Naive B cell (primary cell): Measurements from ENCODE around the gene MAT2A. TPM values are rescaled to one million over a fixed set of nuclear protein-coding genes. Genes with fewer than 3 reads are reported as not detected.

Source experiments
- ATAC-seq, 2 donors: fragments of 150-1000 bp; cut with Tn5 transposase; 2 replicates each; pipeline ENCODE4 v1.10.0; 2021; ENCODE audit warnings: low read depth in 2 of 2, mild to moderate bottlenecking in 2 of 2, moderate library complexity in 2 of 2
- DNase-seq: peaks from one replicate; pipeline ENCODE4 v3.0.0; 2022
- H3K27ac Mint-ChIP-seq, 6 donors: one replicate each; pipeline ENCODE4 v1.8.0; 2020 to 2022; ENCODE audit warnings: mild to moderate bottlenecking in 6 of 6, mixed read lengths in 6 of 6, moderate library complexity in 5 of 6, inconsistent platforms in 2 of 6
- H3K27me3 Mint-ChIP-seq, 3 donors: one replicate each; pipeline ENCODE4 v1.8.0; 2021 to 2022; ENCODE audit warnings: mixed read lengths in 3 of 3, mild to moderate bottlenecking in 1 of 3
- H3K36me3 Mint-ChIP-seq, 2 donors: one replicate each; pipeline ENCODE4 v1.8.0; 2020 to 2022; ENCODE audit warnings: mixed read lengths in 2 of 2, inconsistent platforms in 1 of 2, mild to moderate bottlenecking in 1 of 2
- H3K4me1 Mint-ChIP-seq, 3 donors: one replicate each; pipeline ENCODE4 v1.8.0; 2020 to 2022; ENCODE audit warnings: mixed read lengths in 3 of 3, inconsistent platforms in 1 of 3, mild to moderate bottlenecking in 1 of 3, moderate library complexity in 1 of 3
- H3K4me3 Mint-ChIP-seq, 8 donors: one replicate each; pipeline ENCODE4 v1.8.0; 2020 to 2022; ENCODE audit warnings: mild to moderate bottlenecking in 8 of 8, mixed read lengths in 8 of 8, moderate library complexity in 8 of 8, inconsistent platforms in 2 of 8
- H3K9me3 Mint-ChIP-seq, 7 donors: one replicate each; pipeline ENCODE4 v1.8.0; 2020 to 2022; ENCODE audit warnings: mixed read lengths in 7 of 7, mild to moderate bottlenecking in 5 of 7, inconsistent platforms in 2 of 7, moderate library complexity in 1 of 7
- polyA plus RNA-seq, 6 donors: library from polyadenylated mRNA; unstranded; fragments of 300-500 nt; fragmentation: Illumina TruSeq; gene quantifications; one replicate each; pipeline ENCODE4 v1.2.3, GENCODE V29; 2021; ENCODE audit warnings: low read depth in 6 of 6

The MAT2A gene
- polyA plus RNA-seq, 6 donors from 2014 or later: 78.7 to 99.4 (median 93.4) TPM

GRCh38 chr2:85545780-85546240 is 6.8 kb downstream of the MAT2A start:
- H3K9me3 Mint-ChIP-seq: no peaks in the 10 kb centered on the region
- ATAC-seq (no peak), DNase-seq (no peak)
- H3K27me3 Mint-ChIP-seq: no peaks in the 10 kb centered on the region
- peaks cover 6 to 15% (median 12%) of the 10 kb centered on the region in 3 donors for H3K4me1 Mint-ChIP-seq
- peaks cover 14 to 15% of the 10 kb centered on the region in 2 donors for H3K36me3 Mint-ChIP-seq
- no peak overlapping the region for H3K27ac Mint-ChIP-seq
- H3K4me3 Mint-ChIP-seq: no peak overlapping the region

- Mint-ChIP-seq H3K4me1 (peaks cover 15 to 20% (median 16%) of the 10 kb centered on the region in 3 donors), H3K9me3 (no peaks in the 10 kb centered on the region), H3K4me3 (no peak overlapping the region), H3K27ac (peak overlapping the region in 4 of 6 donors; percentile 47 to 94 (median 56)), H3K27me3 (no peaks in the 10 kb centered on the region), H3K36me3 (peaks cover 11 to 15% of the 10 kb centered on the region in 2 donors)
- DNase-seq (no peak), ATAC-seq (no peak)
These were observed 8.3 kb downstream of the MAT2A start for GRCh38 chr2:85547089-85547858.

DNA sequence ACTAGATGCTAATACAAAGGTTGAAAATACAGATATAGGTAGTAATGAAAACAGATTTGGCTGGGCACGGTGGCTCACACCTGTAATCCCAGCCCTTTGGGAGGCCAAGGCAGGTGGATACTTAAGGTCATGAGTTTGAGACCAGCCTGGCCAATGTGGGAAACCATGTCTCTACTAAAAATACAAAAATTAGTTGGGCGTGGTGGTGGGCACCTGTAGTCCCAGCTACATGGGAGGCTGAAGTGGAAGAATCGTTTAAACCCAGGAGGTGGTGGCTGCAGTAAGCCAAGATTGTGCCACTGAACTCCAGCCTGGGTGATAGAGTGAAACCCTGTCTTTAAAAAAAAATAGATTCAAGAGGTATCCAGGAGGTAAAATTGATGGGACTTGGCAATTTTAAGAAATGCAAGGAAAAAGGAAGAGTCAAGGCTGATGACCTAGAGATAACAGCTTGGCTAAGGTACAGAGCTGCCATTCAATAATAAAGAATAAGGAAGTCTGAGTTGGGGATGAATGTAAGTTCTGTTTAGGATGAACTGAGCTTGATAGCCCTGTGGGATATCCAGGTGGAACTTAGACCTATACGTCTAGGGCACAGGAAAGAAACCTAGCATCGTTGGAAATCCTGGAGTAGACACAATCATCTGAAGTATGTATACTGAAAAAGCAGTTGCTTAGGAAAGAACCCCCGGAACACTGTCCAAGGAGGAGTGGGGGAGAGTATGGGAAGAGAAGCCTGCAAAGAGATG is 9.1 kb downstream of the MAT2A start:
- no peak for ATAC-seq
- Mint-ChIP-seq H3K27me3 (no peaks in the 10 kb centered on the region), H3K4me3 (no peak overlapping the region), H3K4me1 (peaks cover 11 to 16% (median 14%) of the 10 kb centered on the region in 3 donors), H3K9me3 (no peaks in the 10 kb centered on the region), H3K27ac (peak overlapping the region in 4 of 6 donors; percentile 37 to 62 (median 49)), H3K36me3 (peaks cover 3 to 9% of the 10 kb centered on the region in 2 donors)
- no peak for DNase-seq

GRCh38 chr2:85548608-85548900 is 9.6 kb downstream of the MAT2A start:
- H3K27ac Mint-ChIP-seq: no peak overlapping the region

DNA sequence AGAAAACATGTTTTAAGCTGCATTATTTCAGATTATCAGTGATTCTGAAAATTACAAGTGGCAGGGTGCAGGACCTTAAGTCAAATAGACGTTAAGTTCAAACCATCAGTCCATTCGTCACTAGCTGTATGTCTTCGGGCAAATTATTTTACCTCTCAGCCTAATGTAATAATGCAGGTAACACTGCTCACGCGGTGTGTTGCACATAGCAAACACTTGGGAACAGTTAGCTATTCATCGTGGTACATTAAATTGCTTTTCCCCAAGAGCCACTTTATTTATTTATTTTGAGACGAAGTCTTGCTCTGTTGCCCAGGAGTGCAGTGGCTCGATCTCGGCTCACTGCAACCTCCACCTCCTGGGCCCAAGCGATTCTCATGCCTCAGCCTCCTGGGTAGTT is 10.1 kb downstream of the MAT2A start:
- H3K27me3 Mint-ChIP-seq: no peaks in the 10 kb centered on the region
- H3K9me3 Mint-ChIP-seq: no peaks in the 10 kb centered on the region
- H3K4me1 Mint-ChIP-seq: peaks cover 9 to 12% (median 10%) of the 10 kb centered on the region in 3 donors
- H3K4me3 Mint-ChIP-seq: no peak overlapping the region
- DNase-seq: no peak
- H3K27ac Mint-ChIP-seq: peak overlapping the region in 1 of 6 donors; percentile 60
- peaks cover 0 to 5% of the 10 kb centered on the region in 2 donors for H3K36me3 Mint-ChIP-seq
- no peak for ATAC-seq

More at GRCh38 chr2:85548608-85548900, 9.6 kb downstream of the MAT2A start:
- no peaks in the 10 kb centered on the region for H3K27me3 Mint-ChIP-seq
- peaks cover 0 to 7% of the 10 kb centered on the region in 2 donors for H3K36me3 Mint-ChIP-seq
- no peak for ATAC-seq
- no peak for DNase-seq
- no peaks in the 10 kb centered on the region for H3K9me3 Mint-ChIP-seq
- no peak overlapping the region for H3K4me3 Mint-ChIP-seq
- H3K4me1 Mint-ChIP-seq: peaks cover 11 to 13% (median 12%) of the 10 kb centered on the region in 3 donors

DNA sequence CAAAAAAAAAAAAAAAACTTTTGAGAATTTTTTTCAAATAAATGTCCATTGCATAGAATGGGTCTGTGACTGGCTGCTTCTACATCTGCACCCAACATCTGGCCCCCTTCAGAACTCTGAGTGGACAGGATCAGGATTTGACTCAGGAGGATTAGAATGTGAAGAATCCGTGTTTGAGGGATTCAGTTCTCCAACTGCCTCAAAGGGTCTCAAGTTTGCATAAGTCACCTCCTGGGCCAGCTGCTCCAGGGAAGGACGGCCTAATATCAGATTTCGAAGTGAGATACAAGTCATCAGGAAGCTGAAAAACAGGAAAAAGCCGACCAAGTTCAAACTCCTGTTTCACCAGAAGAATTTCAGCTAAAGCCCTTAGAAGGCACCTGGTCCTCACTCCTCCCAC is 10.9 kb downstream of the MAT2A start:
- no peaks in the 10 kb centered on the region for H3K9me3 Mint-ChIP-seq
- H3K4me3 Mint-ChIP-seq: no peak overlapping the region
- no peak overlapping the region for H3K27ac Mint-ChIP-seq
- peaks cover 0 to 4% of the 10 kb centered on the region in 2 donors for H3K36me3 Mint-ChIP-seq
- no peaks in the 10 kb centered on the region for H3K27me3 Mint-ChIP-seq
- ATAC-seq (no peak), DNase-seq (no peak)
- peaks cover 6 to 12% (median 7%) of the 10 kb centered on the region in 3 donors for H3K4me1 Mint-ChIP-seq

GRCh38 chr2:85550486-85550885 is 11.5 kb downstream of the MAT2A start:
- ATAC-seq: no peak

GRCh38 chr2:85551698-85552678 is 13.0 kb downstream of the MAT2A start:
- peak overlapping the region in 3 of 6 donors; percentile 32 to 57 (median 51) for H3K27ac Mint-ChIP-seq
- peaks cover 5 to 8% of the 10 kb centered on the region in 2 donors for H3K36me3 Mint-ChIP-seq

More at GRCh38 chr2:85550486-85550885, 11.5 kb downstream of the MAT2A start:
- Mint-ChIP-seq H3K4me3 (no peak overlapping the region), H3K4me1 (peaks cover 6 to 12% (median 7%) of the 10 kb centered on the region in 3 donors), H3K9me3 (no peaks in the 10 kb centered on the region), H3K27me3 (no peaks in the 10 kb centered on the region), H3K27ac (peak overlapping the region in 2 of 6 donors; percentile 54 to 80), H3K36me3 (peaks cover 0 to 8% of the 10 kb centered on the region in 2 donors)
- no peak for DNase-seq

GRCh38 chr2:85553184-85553583 is 14.2 kb downstream of the MAT2A start:
- H3K27ac Mint-ChIP-seq: peak overlapping the region in 1 of 6 donors; percentile 22
- ATAC-seq: no peak
- H3K4me3 Mint-ChIP-seq: no peak overlapping the region
- no peak for DNase-seq
- H3K27me3 Mint-ChIP-seq: no peaks in the 10 kb centered on the region
- peaks cover 5 to 8% of the 10 kb centered on the region in 2 donors for H3K36me3 Mint-ChIP-seq
- H3K9me3 Mint-ChIP-seq: no peaks in the 10 kb centered on the region
- peaks cover 6 to 12% (median 7%) of the 10 kb centered on the region in 3 donors for H3K4me1 Mint-ChIP-seq

More at GRCh38 chr2:85551698-85552678, 13.0 kb downstream of the MAT2A start:
- Mint-ChIP-seq H3K27me3 (no peaks in the 10 kb centered on the region), H3K9me3 (no peaks in the 10 kb centered on the region), H3K4me1 (peaks cover 6 to 12% (median 7%) of the 10 kb centered on the region in 3 donors), H3K4me3 (peak overlapping the region in 1 of 8 donors; percentile 33)
- DNase-seq (peak; percentile 86), ATAC-seq (peak; percentile 97 to 100)

GRCh38 chr2:85554980-85555612 is 16.1 kb downstream of the MAT2A start:
- no peaks in the 10 kb centered on the region for H3K9me3 Mint-ChIP-seq
- peaks cover 5 to 8% of the 10 kb centered on the region in 2 donors for H3K36me3 Mint-ChIP-seq
- H3K27me3 Mint-ChIP-seq: no peaks in the 10 kb centered on the region
- H3K27ac Mint-ChIP-seq: peak overlapping the region in 1 of 6 donors; percentile 83
- H3K4me1 Mint-ChIP-seq: peaks cover 8 to 21% (median 16%) of the 10 kb centered on the region in 3 donors
- DNase-seq (no peak), ATAC-seq (no peak)
- H3K4me3 Mint-ChIP-seq: peak overlapping the region in 1 of 8 donors; percentile 15

- Mint-ChIP-seq H3K4me1 (peaks cover 15 to 29% (median 27%) of the 10 kb centered on the region in 3 donors), H3K9me3 (no peaks in the 10 kb centered on the region), H3K36me3 (peaks cover 5 to 8% of the 10 kb centered on the region in 2 donors), H3K27me3 (no peaks in the 10 kb centered on the region), H3K4me3 (peak overlapping the region in 1 of 8 donors; percentile 62), H3K27ac (no peak overlapping the region)
- ATAC-seq (no peak), DNase-seq (no peak)
These were observed 18.2 kb downstream of the MAT2A start for GRCh38 chr2:85557130-85557529.

DNA sequence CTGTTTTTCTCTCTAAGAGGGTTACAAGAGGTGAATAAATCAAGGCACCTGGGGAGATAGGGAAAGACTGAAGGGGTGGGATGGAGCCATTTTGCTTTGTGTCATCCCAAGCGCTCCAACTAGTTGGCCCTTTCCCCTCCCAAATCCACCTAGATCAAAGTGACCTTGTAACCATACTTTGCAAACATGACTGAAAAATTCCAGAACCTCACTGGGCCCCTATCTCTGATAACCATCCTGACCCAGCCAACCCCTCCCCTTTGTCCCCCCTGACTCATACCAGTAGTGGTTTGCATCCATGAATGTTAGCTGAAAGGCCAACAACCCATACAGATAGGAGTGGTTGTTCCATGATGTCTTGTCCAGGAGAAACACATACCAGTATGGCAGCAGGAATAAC is 19.2 kb downstream of the MAT2A start:
- Mint-ChIP-seq H3K4me3 (peak overlapping the region in 2 of 8 donors; percentile 16 to 62), H3K9me3 (no peaks in the 10 kb centered on the region)

More for the DNA sequence above, 19.2 kb downstream of the MAT2A start:
- peak overlapping the region in 1 of 6 donors; percentile 34 for H3K27ac Mint-ChIP-seq
- DNase-seq (no peak), ATAC-seq (no peak)
- peaks cover 5 to 8% of the 10 kb centered on the region in 2 donors for H3K36me3 Mint-ChIP-seq
- peaks cover 12 to 31% (median 31%) of the 10 kb centered on the region in 3 donors for H3K4me1 Mint-ChIP-seq
- H3K27me3 Mint-ChIP-seq: no peaks in the 10 kb centered on the region
